Esophagus muscularis mucosa (tissue), 4 donors: ENCODE data around the gene MCF2L2. TPM values are rescaled to one million over a fixed set of nuclear protein-coding genes. Genes with fewer than 3 reads are reported as not detected.
A peak's percentile ranks its signal among the peaks of the same experiment; 100 is the strongest.
"Not testable (repeated sequence)": the region's sequence is repeated elsewhere in the genome, so short reads cannot be mapped to it uniquely, and the experiment has no call there.

ENCODE experiments used
- DNase-seq: peaks from one replicate; pipeline ENCODE4 v3.0.0-alpha.2; 2017; ENCODE audit errors: extremely low spot score
- H3K27ac ChIP-seq, 4 donors: fragments of 200-600 bp; sonication (generic); replicated peaks in 1 of 4; 1 replicate in 3 of 4; 2 replicates in 1 of 4; pipeline ENCODE4 v1.5.1; 2016 to 2019; ENCODE audit warnings: mild to moderate bottlenecking in 1 of 4
- H3K27me3 ChIP-seq, 4 donors: fragments of 200-600 bp; sonication (generic); one replicate each; pipeline versions ENCODE4 v1.5.1 to v1.6.0; 2016 to 2019
- H3K36me3 ChIP-seq, 4 donors: fragments of 200-600 bp; sonication (generic); one replicate each; pipeline ENCODE4 v1.5.1; 2016 to 2019
- H3K4me1 ChIP-seq, 4 donors: fragments of 200-600 bp; sonication (generic); one replicate each; pipeline ENCODE4 v1.5.1; 2016 to 2019
- H3K4me3 ChIP-seq, 4 donors: fragments of 200-600 bp; sonication (generic); 1 replicate in 2 of 4; 2 replicates in 2 of 4; pipeline ENCODE4 v1.5.1; 2016 to 2019; ENCODE audit warnings: mild to moderate bottlenecking in 4 of 4, moderate library complexity in 1 of 4
- H3K9me3 ChIP-seq, 4 donors: fragments of 200-600 bp; sonication (generic); 1 replicate in 3 of 4; 2 replicates in 1 of 4; pipeline ENCODE4 v1.5.1; 2016 to 2019
- EP300 ChIP-seq: sonication (generic); formaldehyde crosslinking; IDR thresholded peaks from one replicate; pipeline ENCODE4 v1.6.1; 2017; ENCODE audit warnings: antibody characterized with exemption
- POLR2A ChIP-seq: fragments of 450-650 bp; IDR thresholded peaks from one replicate; pipeline ENCODE4 v1.6.1; 2017; ENCODE audit warnings: antibody characterized with exemption, moderate library complexity, mild to moderate bottlenecking, low read depth
- POLR2AphosphoS5 ChIP-seq, 2 donors: sonication (generic); formaldehyde crosslinking; IDR thresholded peaks; one replicate each; pipeline ENCODE4 v1.6.1; 2017; ENCODE audit warnings: antibody characterized with exemption in 2 of 2
- WGBS: methylation state at CpG from one replicate; pipeline ENCODE4 v1.1.5; 2018; 5-methylcytosine and 5-hydroxymethylcytosine counted together
- intact Hi-C: fragments of 100-400 bp; cut with DNase I; formaldehyde crosslinking; loops from one replicate; pipeline ENCODE4 v1.15.1; 2023
- total RNA-seq, 4 donors: library from RNA; depleted of rRNA; stranded (reverse); fragments of >200 nt; gene quantifications; one replicate each; pipeline versions ENCODE4 v1.1.0 to v1.2.1, GENCODE V29; 2016
- TF ChIP-seq, protein P1 (sequence below), 3 experiments: fragments of 200-600 bp in 2 of 3; fragments of 450-650 bp in 1 of 3; sonication (generic) in 2 of 3; IDR thresholded peaks; one replicate each; pipeline ENCODE4 v1.5.1; 2017 to 2019; ENCODE audit warnings: antibody characterized with exemption in 3 of 3, mild to moderate bottlenecking in 2 of 3, moderate library complexity in 1 of 3

Gene MCF2L2
- total RNA-seq, 4 donors from 2014 or later, result 0.99 to 3.3 (median 1.3) TPM

DNA sequence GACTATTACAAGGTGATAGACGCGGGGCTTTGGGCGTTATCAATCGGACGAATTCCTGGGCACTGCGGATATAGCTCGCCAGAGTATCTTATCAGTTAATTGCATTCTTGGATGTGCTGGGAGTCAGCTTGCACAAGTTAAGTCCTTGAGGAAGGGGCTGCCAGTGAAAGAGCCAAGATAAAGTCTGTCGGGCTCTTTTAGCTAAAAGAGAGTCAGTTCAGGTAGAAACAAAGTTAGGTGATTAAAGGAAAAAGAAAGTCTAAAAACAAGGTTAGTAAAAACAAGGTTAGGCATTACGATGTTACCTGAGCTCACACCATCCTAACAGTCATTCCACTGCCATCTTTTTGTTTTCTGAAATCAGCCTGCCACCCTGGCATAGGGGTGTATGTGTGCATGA is 6.1 kb upstream of the MCF2L2 start:
- Histone ChIP-seq H3K27me3 (peaks cover 0 to under 1% (median 0%) of the 10 kb centered on the region in 4 donors), H3K4me3 (no peak overlapping the region), H3K9me3 (no peaks in the 10 kb centered on the region), H3K36me3 (no peaks in the 10 kb centered on the region), H3K27ac (no peak overlapping the region), H3K4me1 (no peaks in the 10 kb centered on the region)
- DNase-seq, result no peak
- no peak for TF ChIP-seq POLR2AphosphoS5 (IDR thresholded peaks at IDR 0.05)
- no peak for TF ChIP-seq EP300
- TF ChIP-seq POLR2A, result no peak
- TF ChIP-seq, protein P1, sequence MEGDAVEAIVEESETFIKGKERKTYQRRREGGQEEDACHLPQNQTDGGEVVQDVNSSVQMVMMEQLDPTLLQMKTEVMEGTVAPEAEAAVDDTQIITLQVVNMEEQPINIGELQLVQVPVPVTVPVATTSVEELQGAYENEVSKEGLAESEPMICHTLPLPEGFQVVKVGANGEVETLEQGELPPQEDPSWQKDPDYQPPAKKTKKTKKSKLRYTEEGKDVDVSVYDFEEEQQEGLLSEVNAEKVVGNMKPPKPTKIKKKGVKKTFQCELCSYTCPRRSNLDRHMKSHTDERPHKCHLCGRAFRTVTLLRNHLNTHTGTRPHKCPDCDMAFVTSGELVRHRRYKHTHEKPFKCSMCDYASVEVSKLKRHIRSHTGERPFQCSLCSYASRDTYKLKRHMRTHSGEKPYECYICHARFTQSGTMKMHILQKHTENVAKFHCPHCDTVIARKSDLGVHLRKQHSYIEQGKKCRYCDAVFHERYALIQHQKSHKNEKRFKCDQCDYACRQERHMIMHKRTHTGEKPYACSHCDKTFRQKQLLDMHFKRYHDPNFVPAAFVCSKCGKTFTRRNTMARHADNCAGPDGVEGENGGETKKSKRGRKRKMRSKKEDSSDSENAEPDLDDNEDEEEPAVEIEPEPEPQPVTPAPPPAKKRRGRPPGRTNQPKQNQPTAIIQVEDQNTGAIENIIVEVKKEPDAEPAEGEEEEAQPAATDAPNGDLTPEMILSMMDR (IDR thresholded peaks at IDR 0.05), result no peak
- intact Hi-C loops, result no loop called here
- WGBS, result 26% methylated on average over 9 of the region's 9 CpGs

DNA sequence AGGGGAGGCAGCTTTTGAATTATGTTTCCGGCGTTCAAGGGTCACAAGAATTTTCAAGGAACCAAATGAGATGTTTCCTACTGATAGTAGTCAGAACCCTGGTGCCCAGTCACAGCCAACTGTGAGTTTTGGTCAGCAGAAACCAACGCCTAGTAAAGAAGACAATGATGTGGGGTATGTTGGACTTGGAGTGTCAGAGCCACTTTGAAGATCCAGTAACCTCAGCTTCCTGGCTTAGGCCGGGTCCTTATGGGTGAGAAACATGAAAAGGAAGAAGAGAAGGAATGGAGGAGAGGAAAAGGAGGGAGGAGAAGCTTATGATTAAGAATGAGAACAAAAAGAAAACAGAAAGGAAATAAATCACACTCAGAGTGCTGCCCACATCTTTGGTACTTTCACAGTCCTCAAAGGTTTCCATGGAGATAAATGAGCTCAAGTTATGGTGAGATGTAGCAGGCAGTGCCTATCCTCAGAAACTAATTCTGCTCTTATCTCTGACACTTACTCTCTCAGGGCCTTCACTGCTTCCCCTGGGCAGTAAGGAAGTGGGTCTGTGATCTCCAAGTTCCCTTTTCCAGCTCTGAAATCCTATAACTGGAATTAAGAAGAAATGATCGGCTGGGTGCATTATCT is 2.0 kb upstream of the MCF2L2 start:
- DNase-seq, result no peak
- WGBS, result 78% methylated on average over 5 of the region's 5 CpGs
- Histone ChIP-seq H3K9me3 (no peaks in the 10 kb centered on the region), H3K4me1 (peaks cover 16 to 22% (median 21%) of the 10 kb centered on the region in 4 donors), H3K36me3 (no peaks in the 10 kb centered on the region), H3K27me3 (peaks cover 0 to 38% (median 3%) of the 10 kb centered on the region in 4 donors), H3K27ac (no peak overlapping the region), H3K4me3 (no peak overlapping the region)
- TF ChIP-seq EP300 (no peak), POLR2A (no peak), POLR2AphosphoS5 (IDR thresholded peaks at IDR 0.05) (no peak)
- TF ChIP-seq, protein P1 (IDR thresholded peaks at IDR 0.05), result no peak
- intact Hi-C loops, result no loop called here

DNA sequence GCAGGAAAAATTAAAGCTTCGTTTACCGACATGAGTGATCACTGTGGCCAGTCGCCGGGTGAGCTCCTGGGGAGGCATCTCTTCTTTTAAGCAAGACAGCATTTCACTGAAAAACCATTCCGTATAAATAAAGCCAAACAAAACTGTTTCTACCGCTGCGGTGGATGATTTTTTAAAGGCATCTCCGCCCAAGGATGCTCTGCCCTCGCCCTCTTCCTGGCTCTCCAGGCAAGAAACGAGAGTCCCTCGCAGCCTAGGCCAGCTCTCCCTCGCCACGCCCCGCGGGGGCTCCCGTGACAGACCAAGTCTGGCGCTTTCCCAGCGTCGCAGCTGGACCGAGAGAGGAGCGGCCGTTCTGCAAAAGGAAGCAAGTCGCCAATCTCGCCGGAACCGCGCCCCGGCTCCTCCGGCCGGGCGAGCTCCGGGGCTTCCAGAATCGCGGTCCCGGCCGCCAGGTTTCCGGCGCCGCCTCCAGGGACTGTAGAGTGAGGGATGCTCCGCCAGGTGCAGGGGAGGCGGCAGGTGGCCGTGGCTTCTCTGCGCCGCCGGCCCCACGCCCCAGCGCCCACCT is 458 bp downstream of the MCF2L2 start:
- TF ChIP-seq EP300 (no peak), POLR2AphosphoS5 (IDR thresholded peaks at IDR 0.05) (peak; percentile 27 to 28)
- Histone ChIP-seq H3K9me3 (no peaks in the 10 kb centered on the region), H3K27ac (peak overlapping the region in 1 of 4 donors; percentile 21), H3K4me1 (peaks cover 16 to 22% (median 21%) of the 10 kb centered on the region in 4 donors), H3K4me3 (peak overlapping the region; percentile 61 to 84 (median 68)), H3K36me3 (no peaks in the 10 kb centered on the region), H3K27me3 (peaks cover 0 to 40% (median 3%) of the 10 kb centered on the region in 4 donors)
- no peak for DNase-seq
- whole genome bisulfite sequencing, result under 1% methylated on average over 14 of the region's 47 CpGs
- intact Hi-C loops, result no loop called here

DNA sequence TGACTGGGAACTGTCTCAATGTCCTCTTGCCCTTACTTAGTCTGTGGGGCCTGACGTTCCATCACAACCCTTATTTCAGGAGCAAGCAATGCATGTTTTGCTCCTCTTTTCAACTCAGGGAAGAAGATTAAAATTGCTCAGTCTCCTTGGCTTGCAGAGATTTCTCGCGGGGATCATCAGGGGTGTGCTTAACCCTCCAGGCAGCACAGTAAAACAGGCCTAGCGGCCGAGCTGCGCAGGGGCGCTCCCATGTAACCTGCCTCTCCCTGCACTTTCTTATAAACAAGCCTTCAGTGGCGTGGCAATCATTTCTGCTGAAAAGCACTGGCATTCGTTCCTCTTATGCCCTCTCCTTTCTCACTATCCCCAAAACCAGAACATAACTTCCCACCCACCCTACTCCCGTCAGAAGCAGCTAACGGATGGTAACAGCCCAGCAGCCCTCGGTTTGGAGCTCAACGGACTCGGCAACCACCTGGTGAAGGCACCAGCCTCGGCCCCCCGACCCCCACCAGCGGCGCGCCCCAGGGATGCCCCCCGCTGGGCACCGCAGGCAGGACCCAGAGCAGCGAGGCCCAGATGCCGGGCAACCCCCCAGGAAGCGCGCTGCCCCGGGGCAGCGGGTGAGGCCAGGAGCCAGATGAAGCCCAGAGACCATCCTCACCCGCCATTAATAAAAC is 1.1 kb downstream of the MCF2L2 start:
- Histone ChIP-seq H3K27me3 (peaks cover 0 to 40% (median 3%) of the 10 kb centered on the region in 4 donors), H3K9me3 (no peaks in the 10 kb centered on the region)

DNA sequence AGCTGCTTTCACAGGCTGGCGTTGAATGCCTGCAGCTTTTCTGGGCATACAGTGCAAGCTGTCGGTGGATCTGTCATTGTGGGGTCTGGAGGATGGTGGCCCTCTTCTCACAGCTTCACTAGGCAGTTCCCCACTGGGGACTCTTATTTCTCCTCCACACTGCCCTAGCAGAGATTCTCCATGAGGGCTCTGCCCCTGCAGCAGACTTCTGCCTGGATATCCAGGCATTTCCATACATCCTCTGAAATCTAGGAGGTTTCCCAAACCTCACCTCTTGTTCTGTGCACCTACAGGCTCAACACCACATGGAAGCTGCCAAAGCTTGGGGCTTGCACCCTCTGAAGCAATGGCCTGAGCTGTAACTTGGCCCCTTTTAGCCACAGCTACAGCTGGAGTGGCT is 9.6 kb downstream of the MCF2L2 start:
- H3K36me3 ChIP-seq, DNase-seq, H3K4me3 ChIP-seq, H3K27ac ChIP-seq, intact Hi-C loops, H3K27me3 ChIP-seq, H3K4me1 ChIP-seq: not testable (repeated sequence)
- H3K9me3 ChIP-seq, result peaks cover 0 to 22% (median 18%) of the 10 kb centered on the region in 4 donors
- WGBS, result 100% methylated on average over 1 of the region's 2 CpGs

More for the DNA sequence above, 1.1 kb downstream of the MCF2L2 start:
- WGBS, result 42% methylated on average over 24 of the region's 28 CpGs
- intact Hi-C loops, result no loop called here
- Histone ChIP-seq H3K36me3 (no peaks in the 10 kb centered on the region), H3K4me1 (peaks cover 16 to 22% (median 21%) of the 10 kb centered on the region in 4 donors), H3K27ac (peak overlapping the region in 1 of 4 donors; percentile 21), H3K4me3 (peak overlapping the region; percentile 61 to 84 (median 68))
- DNase-seq, result no peak
- TF ChIP-seq EP300 (no peak), POLR2A (no peak), POLR2AphosphoS5 (IDR thresholded peaks at IDR 0.05) (no peak)
- TF ChIP-seq, protein P1 (IDR thresholded peaks at IDR 0.05), result no peak
